Adipose tissue (tissue), 3 donors: Measurements from ENCODE around the gene ZNF592. TPM values are rescaled to one million over a fixed set of nuclear protein-coding genes. Genes with fewer than 3 reads are reported as not detected.

ENCODE experiments used
- H3K27ac ChIP-seq: one replicate; pipeline ENCODE4 v1.5.1; 2013; ENCODE audit warnings: low read depth, low read length
- WGBS, 3 donors: extraction: QIAGEN DNeasy Blood & Tissue Kit; methylation state at CpG; one replicate each; pipeline ENCODE4 v1.1.7; 2013; 5-methylcytosine and 5-hydroxymethylcytosine counted together
- polyA plus RNA-seq, 3 donors: library from polyadenylated mRNA; stranded (reverse); fragments of 200-250 nt; gene quantifications; one replicate each; pipeline ENCODE4 v1.2.3, GENCODE V29; 2013
- donor health status: healthy with polysubstance abuse.
- donor health status: Bipolar disorder and iron deficiency.
- donor health status: healthy.

The ZNF592 gene
- polyA plus RNA-seq, 3 donors = 6.6 to 12.8 (median 9.6) TPM

GRCh38 chr15:84817466-84818081, 69.2 kb downstream of the ZNF592 start:
- 26 to 43% (median 34%) methylated on average over 27 of the region's 27 CpGs for WGBS, 3 donors
- no peak overlapping the region for H3K27ac ChIP-seq

GRCh38 chr15:84818261-84819131, 70.1 kb downstream of the ZNF592 start:
- 24 to 49% (median 38%) methylated on average over 9 of the region's 9 CpGs for WGBS, 3 donors
- H3K27ac ChIP-seq = no peak overlapping the region

GRCh38 chr15:84819291-84819768, 70.9 kb downstream of the ZNF592 start:
- H3K27ac ChIP-seq = no peak overlapping the region
- 47 to 54% (median 52%) methylated on average over 3 of the region's 3 CpGs for WGBS, 3 donors

GRCh38 chr15:84819791-84820190, 71.4 kb downstream of the ZNF592 start:
- 85 to 90% (median 89%) methylated on average over 2 of the region's 2 CpGs for WGBS, 3 donors

GRCh38 chr15:84821501-84822021, 73.2 kb downstream of the ZNF592 start:
- no peak overlapping the region for H3K27ac ChIP-seq

More at GRCh38 chr15:84819791-84820190, 71.4 kb downstream of the ZNF592 start:
- H3K27ac ChIP-seq = no peak overlapping the region

GRCh38 chr15:84822653-84823281, 74.4 kb downstream of the ZNF592 start:
- H3K27ac ChIP-seq = no peak overlapping the region
- 52 to 81% (median 66%) methylated on average over 4 of the region's 4 CpGs for WGBS, 3 donors

More at GRCh38 chr15:84821501-84822021, 73.2 kb downstream of the ZNF592 start:
- WGBS, 3 donors = 42 to 72% (median 49%) methylated on average over 8 of the region's 8 CpGs

GRCh38 chr15:84823282-84823878, 75.0 kb downstream of the ZNF592 start:
- H3K27ac ChIP-seq = no peak overlapping the region
- WGBS, 3 donors = 74 to 84% (median 75%) methylated on average over 3 of the region's 3 CpGs

GRCh38 chr15:84824260-84825007, 76.0 kb downstream of the ZNF592 start:
- WGBS, 3 donors = 69 to 86% (median 76%) methylated on average over 6 of the region's 6 CpGs
- H3K27ac ChIP-seq = no peak overlapping the region

- 55 to 86% (median 79%) methylated on average over 6 of the region's 6 CpGs for WGBS, 3 donors
- H3K27ac ChIP-seq = no peak overlapping the region
Measured at GRCh38 chr15:84826369-84826823, 78.0 kb downstream of the ZNF592 start.

GRCh38 chr15:84827246-84827645, 78.9 kb downstream of the ZNF592 start:
- no peak overlapping the region for H3K27ac ChIP-seq
- 97 to 99% (median 97%) methylated on average over 9 of the region's 9 CpGs for WGBS, 3 donors

GRCh38 chr15:84828086-84828908, 79.9 kb downstream of the ZNF592 start:
- H3K27ac ChIP-seq = no peak overlapping the region

GRCh38 chr15:84829428-84829827, 81.0 kb downstream of the ZNF592 start:
- WGBS, 3 donors = 95 to 96% (median 96%) methylated on average over 8 of the region's 8 CpGs
- H3K27ac ChIP-seq = no peak overlapping the region

More at GRCh38 chr15:84828086-84828908, 79.9 kb downstream of the ZNF592 start:
- WGBS, 3 donors = 44 to 62% (median 48%) methylated on average over 14 of the region's 14 CpGs

GRCh38 chr15:84830036-84830435, 81.6 kb downstream of the ZNF592 start:
- 56 to 73% (median 67%) methylated on average over 2 of the region's 2 CpGs for WGBS, 3 donors
- H3K27ac ChIP-seq = no peak overlapping the region

GRCh38 chr15:84831028-84831427, 82.6 kb downstream of the ZNF592 start:
- WGBS, 3 donors = 61 to 78% (median 69%) methylated on average over 5 of the region's 5 CpGs
- no peak overlapping the region for H3K27ac ChIP-seq

- no peak overlapping the region for H3K27ac ChIP-seq
Measured at GRCh38 chr15:84831613-84832012, 83.2 kb downstream of the ZNF592 start.

GRCh38 chr15:84832448-84833040, 84.2 kb downstream of the ZNF592 start:
- no peak overlapping the region for H3K27ac ChIP-seq

More at GRCh38 chr15:84831613-84832012, 83.2 kb downstream of the ZNF592 start:
- 39 to 49% (median 46%) methylated on average over 2 of the region's 2 CpGs for WGBS, 3 donors

More at GRCh38 chr15:84832448-84833040, 84.2 kb downstream of the ZNF592 start:
- WGBS, 3 donors = 77 to 90% (median 88%) methylated on average over 2 of the region's 2 CpGs
